GM21528 (cell line): ENCODE results near the gene WDFY4.

Experiments used
- ATAC-seq: cut with Tn5 transposase; IDR thresholded peaks from one replicate; pipeline ENCODE4 v1.9.1; 2021; ENCODE audit warnings: mild to moderate bottlenecking, moderate library complexity; ENCODE audit not compliant: unreplicated experiment, low FRiP score

WDFY4 gene

GRCh38 chr10:49000437-49001398 lies 316.0 kb downstream of the WDFY4 start:
- ATAC-seq, result no peak

GRCh38 chr10:49001402-49001801 lies 316.7 kb downstream of the WDFY4 start:
- no peak for ATAC-seq

- no peak for ATAC-seq
Measured at GRCh38 chr10:49001870-49002672, 317.4 kb downstream of the WDFY4 start.

- ATAC-seq, result no peak
Measured at GRCh38 chr10:49005270-49005669, 320.6 kb downstream of the WDFY4 start.

GRCh38 chr10:49007129-49007528 lies 322.5 kb downstream of the WDFY4 start:
- no peak for ATAC-seq

GRCh38 chr10:49008091-49008490 lies 323.4 kb downstream of the WDFY4 start:
- no peak for ATAC-seq

GRCh38 chr10:49008505-49009198 lies 324.0 kb downstream of the WDFY4 start:
- ATAC-seq, result no peak

- no peak for ATAC-seq
Measured at GRCh38 chr10:49009199-49009979, 324.7 kb downstream of the WDFY4 start.

- no peak for ATAC-seq
Measured at GRCh38 chr10:49010295-49010694, 325.6 kb downstream of the WDFY4 start.

- ATAC-seq, result no peak
Measured at GRCh38 chr10:49010865-49011264, 326.2 kb downstream of the WDFY4 start.

GRCh38 chr10:49011756-49012155 lies 327.1 kb downstream of the WDFY4 start:
- no peak for ATAC-seq

- no peak for ATAC-seq
Measured at GRCh38 chr10:49012603-49013002, 327.9 kb downstream of the WDFY4 start.

- no peak for ATAC-seq
Measured at GRCh38 chr10:49015700-49016099, 331.0 kb downstream of the WDFY4 start.

GRCh38 chr10:49021685-49022084 lies 337.0 kb downstream of the WDFY4 start:
- no peak for ATAC-seq

GRCh38 chr10:49023071-49023470 lies 338.4 kb downstream of the WDFY4 start:
- no peak for ATAC-seq

GRCh38 chr10:49023752-49024151 lies 339.1 kb downstream of the WDFY4 start:
- ATAC-seq, result no peak

- no peak for ATAC-seq
Measured at GRCh38 chr10:49024484-49024883, 339.8 kb downstream of the WDFY4 start.

- no peak for ATAC-seq
Measured at GRCh38 chr10:49025347-49025983, 340.8 kb downstream of the WDFY4 start.

- ATAC-seq, result no peak
Measured at GRCh38 chr10:49028639-49029038, 344.0 kb downstream of the WDFY4 start.

- no peak for ATAC-seq
Measured at GRCh38 chr10:49029666-49030065, 345.0 kb downstream of the WDFY4 start.
